PFSK-1 (cell line): Measurements from ENCODE around the gene RELT.

Experiments used
- POLR2AphosphoS5 ChIP-seq: IDR thresholded peaks from 2 replicates; pipeline ENCODE4 v1.6.1; 2012; ENCODE audit warnings: low read depth, mild to moderate bottlenecking, control low read depth, low read length, moderate library complexity
- TF ChIP-seq, protein P1 (sequence below), 2 experiments: IDR thresholded peaks; 2 replicates each; pipeline versions ENCODE4 v1.6.1 to v1.8.0; 2011 to 2012; ENCODE audit warnings: low read depth in 2 of 2, low read length in 2 of 2, control low read depth in 1 of 2, inconsistent platforms in 1 of 2, mild to moderate bottlenecking in 1 of 2, moderate library complexity in 1 of 2; ENCODE audit not compliant: insufficient read depth in 1 of 2

DNA sequence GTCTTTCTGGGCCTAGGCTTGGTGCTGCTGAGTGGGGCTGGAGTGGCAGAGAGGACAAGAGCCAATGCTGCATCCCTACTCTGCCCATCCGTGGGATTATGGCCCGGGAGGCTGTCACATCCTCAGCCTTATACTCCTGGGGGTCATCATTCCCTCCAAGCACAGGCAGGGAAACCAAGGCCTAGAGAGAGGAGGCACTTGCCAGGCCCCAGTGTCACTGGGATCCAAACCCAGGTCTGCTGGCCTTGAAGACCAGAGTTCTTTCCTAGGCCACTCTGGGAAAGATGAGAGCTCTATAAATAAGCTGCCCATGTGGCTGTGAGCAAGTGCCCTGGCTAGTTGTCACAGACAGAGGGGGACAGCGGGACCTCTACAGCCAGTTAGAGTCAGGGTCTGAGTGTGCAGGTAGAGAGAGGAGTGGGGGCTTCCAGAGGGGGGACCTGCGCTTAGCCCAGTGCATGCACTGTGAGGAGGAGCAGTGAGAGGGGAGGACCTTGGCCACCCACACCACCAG, 4.8 kb downstream of the RELT start:
- no peak for TF ChIP-seq POLR2AphosphoS5
- TF ChIP-seq, protein P1, sequence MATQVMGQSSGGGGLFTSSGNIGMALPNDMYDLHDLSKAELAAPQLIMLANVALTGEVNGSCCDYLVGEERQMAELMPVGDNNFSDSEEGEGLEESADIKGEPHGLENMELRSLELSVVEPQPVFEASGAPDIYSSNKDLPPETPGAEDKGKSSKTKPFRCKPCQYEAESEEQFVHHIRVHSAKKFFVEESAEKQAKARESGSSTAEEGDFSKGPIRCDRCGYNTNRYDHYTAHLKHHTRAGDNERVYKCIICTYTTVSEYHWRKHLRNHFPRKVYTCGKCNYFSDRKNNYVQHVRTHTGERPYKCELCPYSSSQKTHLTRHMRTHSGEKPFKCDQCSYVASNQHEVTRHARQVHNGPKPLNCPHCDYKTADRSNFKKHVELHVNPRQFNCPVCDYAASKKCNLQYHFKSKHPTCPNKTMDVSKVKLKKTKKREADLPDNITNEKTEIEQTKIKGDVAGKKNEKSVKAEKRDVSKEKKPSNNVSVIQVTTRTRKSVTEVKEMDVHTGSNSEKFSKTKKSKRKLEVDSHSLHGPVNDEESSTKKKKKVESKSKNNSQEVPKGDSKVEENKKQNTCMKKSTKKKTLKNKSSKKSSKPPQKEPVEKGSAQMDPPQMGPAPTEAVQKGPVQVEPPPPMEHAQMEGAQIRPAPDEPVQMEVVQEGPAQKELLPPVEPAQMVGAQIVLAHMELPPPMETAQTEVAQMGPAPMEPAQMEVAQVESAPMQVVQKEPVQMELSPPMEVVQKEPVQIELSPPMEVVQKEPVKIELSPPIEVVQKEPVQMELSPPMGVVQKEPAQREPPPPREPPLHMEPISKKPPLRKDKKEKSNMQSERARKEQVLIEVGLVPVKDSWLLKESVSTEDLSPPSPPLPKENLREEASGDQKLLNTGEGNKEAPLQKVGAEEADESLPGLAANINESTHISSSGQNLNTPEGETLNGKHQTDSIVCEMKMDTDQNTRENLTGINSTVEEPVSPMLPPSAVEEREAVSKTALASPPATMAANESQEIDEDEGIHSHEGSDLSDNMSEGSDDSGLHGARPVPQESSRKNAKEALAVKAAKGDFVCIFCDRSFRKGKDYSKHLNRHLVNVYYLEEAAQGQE (IDR thresholded peaks at IDR 0.05; ENCODE audit: insufficient read depth in 1 of 2, low read depth in 2 of 2, low read length in 2 of 2): no peak
